A673 (cell line): ENCODE results near the gene PCDHA5. TPM values are rescaled to one million over a fixed set of nuclear protein-coding genes. Genes with fewer than 3 reads are reported as not detected.
"Not testable (repeated sequence)": the region's sequence is repeated elsewhere in the genome, so short reads cannot be mapped to it uniquely, and the experiment has no call there.

Experiments
- BruUV-seq: library from RNA; stranded (reverse); fragments of 400-500 nt; replicated peaks from 2 replicates; lab custom pipeline; 2021; lab: Mats Ljungman, UMichigan
- CTCF ChIA-PET: fragments of 300-600 bp; sonication (Branson Sonifier 250); formaldehyde crosslinking; loops from one replicate; lab custom pipeline; 2022; ENCODE audit warnings: antibody characterized with exemption; lab: Charles Lee
- POLR2A ChIA-PET: fragments of 300-600 bp; sonication (Branson Sonifier 250); formaldehyde crosslinking; loops from one replicate; lab custom pipeline; 2022; ENCODE audit warnings: antibody characterized with exemption; ENCODE audit not compliant: low non-redundant PET; lab: Charles Lee
- DNase-seq: peaks from one replicate; pipeline ENCODE4 v3.0.0-alpha.2; 2015; ENCODE audit warnings: low spot score
- H3K27ac ChIP-seq: fragments of 200-600 bp; sonication (generic); 2 replicates; pipeline ENCODE4 v1.5.1; 2016; ENCODE audit warnings: mixed run types, low read depth, mild to moderate bottlenecking, mixed read lengths, antibody characterized with exemption, low read length; ENCODE audit not compliant: poor library complexity, severe bottlenecking
- H3K27me3 ChIP-seq: fragments of 200-600 bp; sonication (generic); replicated peaks from 2 replicates; pipeline ENCODE4 v1.6.1; 2017; ENCODE audit warnings: mixed run types, low read depth, mild to moderate bottlenecking, mixed read lengths, antibody characterized with exemption, low read length; ENCODE audit not compliant: insufficient read depth, poor library complexity
- H3K36me3 ChIP-seq: fragments of 200-600 bp; sonication (generic); 2 replicates; pipeline ENCODE4 v1.6.1; 2016; ENCODE audit warnings: mixed run types, mild to moderate bottlenecking, mixed read lengths, antibody characterized with exemption, low read length; ENCODE audit not compliant: insufficient read depth, poor library complexity, severe bottlenecking
- H3K4me1 ChIP-seq: fragments of 200-600 bp; sonication (generic); 2 replicates; pipeline ENCODE4 v1.6.1; 2017; ENCODE audit warnings: mixed run types, mild to moderate bottlenecking, mixed read lengths, antibody characterized with exemption, low read length; ENCODE audit not compliant: insufficient read depth, poor library complexity, severe bottlenecking
- H3K4me3 ChIP-seq: fragments of 200-600 bp; sonication (generic); 2 replicates; pipeline ENCODE4 v1.5.1; 2016; ENCODE audit warnings: low read depth, mixed run types, mild to moderate bottlenecking, mixed read lengths, low read length; ENCODE audit not compliant: poor library complexity, severe bottlenecking
- H3K9me3 ChIP-seq: fragments of 200-600 bp; sonication (generic); 2 replicates; pipeline ENCODE4 v1.6.1; 2016; ENCODE audit warnings: mixed run types, low read depth, mild to moderate bottlenecking, mixed read lengths, antibody characterized with exemption, low read length; ENCODE audit not compliant: poor library complexity, severe bottlenecking
- CTCF ChIP-seq: fragments of 300-800, 200-600 bp; sonication (generic); conservative IDR thresholded peaks from 2 replicates; pipeline ENCODE4 v1.5.1; 2017; ENCODE audit warnings: low read depth, mild to moderate bottlenecking, antibody characterized with exemption, low read length, moderate library complexity, mixed read lengths
- EZH2 ChIP-seq: fragments of 200-600 bp; sonication (generic); IDR thresholded peaks from 2 replicates; pipeline ENCODE4 v1.6.1; 2017; ENCODE audit warnings: borderline replicate concordance, low read depth, mild to moderate bottlenecking, mixed read lengths, antibody characterized with exemption, low read length; ENCODE audit not compliant: poor library complexity, severe bottlenecking
- intact Hi-C: fragments of 100-400 bp; cut with micrococcal nuclease; formaldehyde crosslinking; loops from one replicate; pipeline ENCODE4 v1.10.0; 2022; ENCODE audit not compliant: unreplicated experiment
- total RNA-seq: library from RNA; stranded (reverse); gene quantifications from 2 replicates; pipeline ENCODE4 v1.2.3, GENCODE V29; 2021

The PCDHA5 gene
- total RNA-seq, 1 experiment from 2014 or later = 2.1 TPM

GRCh38 chr5:140795259-140795641 is 26.2 kb upstream of the PCDHA5 start:
- Histone ChIP-seq H3K27me3 (peaks cover 3% of the 10 kb centered on the region), H3K27ac (no peak overlapping the region), H3K4me3 (no peak overlapping the region), H3K9me3 (peaks cover 15% of the 10 kb centered on the region), H3K36me3 (no peaks in the 10 kb centered on the region), H3K4me1 (no peaks in the 10 kb centered on the region)
- ChIA-PET CTCF (interaction anchor here (0.6 to 1.1 kb wide), 2 partner anchors 9 to 238 kb away, joined by 3 read pairs; partner anchors contain the start of gene PCDHA1), POLR2A (no interaction called here)
- peak; percentile 27 for DNase-seq
- TF ChIP-seq EZH2 = no peak
- peak; percentile 39 for TF ChIP-seq CTCF
- intact Hi-C loops = no loop called here
- BruUV-seq = no TSS peak

- DNase-seq, H3K36me3 ChIP-seq, H3K4me1 ChIP-seq, H3K4me3 ChIP-seq, H3K27ac ChIP-seq, POLR2A ChIA-PET, H3K27me3 ChIP-seq, BruUV-seq, intact Hi-C loops, CTCF ChIA-PET: not testable (repeated sequence)
- peaks cover 15% of the 10 kb centered on the region for H3K9me3 ChIP-seq
Measured at GRCh38 chr5:140796072-140796717, 25.2 kb upstream of the PCDHA5 start.

GRCh38 chr5:140796718-140797095 is 24.7 kb upstream of the PCDHA5 start:
- Histone ChIP-seq H3K27me3 (no peaks in the 10 kb centered on the region), H3K4me1 (no peaks in the 10 kb centered on the region), H3K9me3 (peaks cover 19% of the 10 kb centered on the region), H3K4me3 (no peak overlapping the region), H3K27ac (no peak overlapping the region), H3K36me3 (no peaks in the 10 kb centered on the region)
- intact Hi-C loops = no loop called here
- no TSS peak for BruUV-seq
- CTCF ChIA-PET = no interaction called here
- POLR2A ChIA-PET = no interaction called here
- no peak for TF ChIP-seq EZH2
- no peak for TF ChIP-seq CTCF
- no peak for DNase-seq

DNA sequence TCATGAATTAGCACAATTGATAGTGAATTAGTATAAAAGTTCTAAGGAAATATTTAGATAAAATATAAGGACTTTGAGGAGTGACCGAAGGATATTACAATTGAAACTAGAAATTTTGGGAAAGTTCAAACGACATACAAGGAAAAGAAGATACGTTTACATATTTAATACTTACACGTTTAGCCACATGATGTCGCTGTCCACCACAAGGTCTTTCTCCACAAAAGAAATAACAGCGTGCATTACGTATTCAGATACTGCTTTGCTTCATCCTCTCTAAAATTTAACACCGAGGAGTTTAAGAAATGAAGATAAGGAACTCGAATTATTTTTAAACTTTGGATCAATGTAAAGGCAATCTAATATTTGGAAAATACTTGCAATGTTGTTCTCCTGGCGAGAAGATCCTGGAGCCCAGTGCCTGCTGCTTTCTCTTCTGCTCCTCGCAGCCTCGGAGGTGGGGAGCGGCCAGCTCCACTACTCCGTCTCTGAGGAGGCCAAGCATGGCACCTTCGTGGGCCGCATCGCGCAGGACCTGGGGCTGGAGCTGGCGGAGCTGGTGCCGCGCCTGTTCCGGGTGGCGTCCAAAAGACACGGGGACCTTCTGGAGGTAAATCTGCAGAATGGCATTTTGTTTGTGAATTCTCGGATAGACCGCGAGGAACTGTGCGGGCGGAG is 20.5 kb upstream of the PCDHA5 start, which contains the start of gene PCDHA3:
Gene PCDHA3, plus strand, starts transcription at position 242 of the 678 bp plus-strand sequence.
- POLR2A ChIA-PET = no interaction called here
- intact Hi-C loops = no loop called here
- peak within 1 kb of the TSS; percentile 51 for H3K4me3 ChIP-seq

More for the DNA sequence above, 20.5 kb upstream of the PCDHA5 start, which contains the start of gene PCDHA3:
- no peaks in the 10 kb centered on the region for H3K27me3 ChIP-seq
- H3K9me3 ChIP-seq = peaks cover 15% of the 10 kb centered on the region
- H3K36me3 ChIP-seq = no peaks in the 10 kb centered on the region
- CTCF ChIA-PET = no interaction called here
- DNase-seq = peak; percentile 68
- peak within 1 kb of the TSS; percentile 25 for H3K27ac ChIP-seq
- TF ChIP-seq CTCF (peak; percentile 58), EZH2 (no peak)
- TSS peak; percentile 79 for BruUV-seq
- H3K4me1 ChIP-seq = no peaks in the 10 kb centered on the region
